ENCODE measurements around the gene LTBP1. TPM values are rescaled to one million over a fixed set of nuclear protein-coding genes. Genes with fewer than 3 reads are reported as not detected.

The LTBP1 gene
- total and polyA plus RNA-seq, 4 donors, result 5.8 to 57.6 (median 10.2) TPM

- no peaks in the 10 kb centered on the region for H3K4me1 ChIP-seq (ENCODE audit: control insufficient read depth in 4 of 4, insufficient read depth in 4 of 4, low read length in 3 of 4)
- H3K9ac ChIP-seq (ENCODE audit: low read depth in 1 of 2, low read length in 2 of 2), result no peak overlapping the region
- H3K9me3 ChIP-seq (ENCODE audit: control insufficient read depth in 4 of 4, low read length in 3 of 4), result no peaks in the 10 kb centered on the region
- WGBS, result 96% methylated on average over 10 of the region's 10 CpGs
- DNase-seq (ENCODE audit: low spot score), result no peak
- peaks cover 0 to 3% (median under 1%) of the 10 kb centered on the region in 4 donors for H3K36me3 ChIP-seq (ENCODE audit: control insufficient read depth in 4 of 4, insufficient read depth in 3 of 4, low read depth in 1 of 4, low read length in 3 of 4)
- H3K27ac ChIP-seq (ENCODE audit: low read depth in 1 of 2, low read length in 2 of 2), result no peak overlapping the region
- no peak for TF ChIP-seq MAX (IDR thresholded peaks at IDR 0.05)
- TF ChIP-seq FOXA2 (IDR thresholded peaks at IDR 0.05), result no peak
- no peak for TF ChIP-seq JUND (IDR thresholded peaks at IDR 0.05)
- TF ChIP-seq GABPA (IDR thresholded peaks at IDR 0.05 in 1 of 2, conservative IDR thresholded peaks at IDR 0.05 in 1 of 2), result no peak
- TF ChIP-seq ATF3 (IDR thresholded peaks at IDR 0.05), result no peak
- TF ChIP-seq TAF1 (conservative IDR thresholded peaks at IDR 0.05), result no peak
- TF ChIP-seq RXRA (IDR thresholded peaks at IDR 0.05), result no peak
- TF ChIP-seq HNF4A (conservative IDR thresholded peaks at IDR 0.05), result no peak
- no peak for TF ChIP-seq EGR1 (IDR thresholded peaks at IDR 0.05; ENCODE audit: low read depth in 2 of 2)
- TF ChIP-seq YY1 (IDR thresholded peaks at IDR 0.05), result no peak
- TF ChIP-seq RAD21 (IDR thresholded peaks at IDR 0.05), result no peak
- TF ChIP-seq FOXA1 (IDR thresholded peaks at IDR 0.05), result no peak
- TF ChIP-seq CTCF (IDR thresholded peaks at IDR 0.05; ENCODE audit: low read depth, low read length, missing input control), result no peak
- TF ChIP-seq SP1 (IDR thresholded peaks at IDR 0.05), result no peak
- TF ChIP-seq NR2F2 (IDR thresholded peaks at IDR 0.05), result no peak
- TF ChIP-seq REST (IDR thresholded peaks at IDR 0.05), result no peak
- no peaks in the 10 kb centered on the region for H3K27me3 ChIP-seq (ENCODE audit: control insufficient read depth in 4 of 4, insufficient read depth in 4 of 4, low read length in 3 of 4)
- H3K4me3 ChIP-seq (ENCODE audit: low read depth in 1 of 3, low read length in 3 of 3), result no peak overlapping the region
Measured at GRCh38 chr2:33121416-33121815, 174.7 kb downstream of the LTBP1 start.

GRCh38 chr2:33121925-33122324, 175.2 kb downstream of the LTBP1 start:
- Histone ChIP-seq H3K9me3 (ENCODE audit: control insufficient read depth in 4 of 4, low read length in 3 of 4) (no peaks in the 10 kb centered on the region), H3K27ac (ENCODE audit: low read depth in 1 of 2, low read length in 2 of 2) (no peak overlapping the region), H3K27me3 (ENCODE audit: control insufficient read depth in 4 of 4, insufficient read depth in 4 of 4, low read length in 3 of 4) (no peaks in the 10 kb centered on the region), H3K4me3 (ENCODE audit: low read depth in 1 of 3, low read length in 3 of 3) (no peak overlapping the region), H3K9ac (ENCODE audit: low read depth in 1 of 2, low read length in 2 of 2) (no peak overlapping the region), H3K4me1 (ENCODE audit: control insufficient read depth in 4 of 4, insufficient read depth in 4 of 4, low read length in 3 of 4) (no peaks in the 10 kb centered on the region), H3K36me3 (ENCODE audit: control insufficient read depth in 4 of 4, insufficient read depth in 3 of 4, low read depth in 1 of 4, low read length in 3 of 4) (peaks cover 0 to 3% (median under 1%) of the 10 kb centered on the region in 4 donors)
- 98% methylated on average over 10 of the region's 10 CpGs for WGBS
- DNase-seq (ENCODE audit: low spot score), result no peak
- TF ChIP-seq RXRA (IDR thresholded peaks at IDR 0.05), result no peak
- no peak for TF ChIP-seq REST (IDR thresholded peaks at IDR 0.05)
- TF ChIP-seq JUND (IDR thresholded peaks at IDR 0.05), result no peak
- no peak for TF ChIP-seq ATF3 (IDR thresholded peaks at IDR 0.05)
- TF ChIP-seq TAF1 (conservative IDR thresholded peaks at IDR 0.05), result no peak
- no peak for TF ChIP-seq GABPA (IDR thresholded peaks at IDR 0.05 in 1 of 2, conservative IDR thresholded peaks at IDR 0.05 in 1 of 2)
- TF ChIP-seq RAD21 (IDR thresholded peaks at IDR 0.05), result no peak
- no peak for TF ChIP-seq SP1 (IDR thresholded peaks at IDR 0.05)
- no peak for TF ChIP-seq MAX (IDR thresholded peaks at IDR 0.05)
- TF ChIP-seq EGR1 (IDR thresholded peaks at IDR 0.05; ENCODE audit: low read depth in 2 of 2), result no peak
- TF ChIP-seq HNF4G (IDR thresholded peaks at IDR 0.05), result no peak
- no peak for TF ChIP-seq YY1 (IDR thresholded peaks at IDR 0.05)
- TF ChIP-seq HNF4A (conservative IDR thresholded peaks at IDR 0.05), result no peak
- TF ChIP-seq ZBTB33 (IDR thresholded peaks at IDR 0.05), result no peak
- no peak for TF ChIP-seq NR2F2 (IDR thresholded peaks at IDR 0.05)
- no peak for TF ChIP-seq FOXA1 (IDR thresholded peaks at IDR 0.05)
- TF ChIP-seq FOXA2 (IDR thresholded peaks at IDR 0.05), result no peak

All from liver (tissue), 9 donors.